GM19463 (cell line): ENCODE measurements around the gene ARL16.

Experiments
- ATAC-seq: cut with Tn5 transposase; IDR thresholded peaks from one replicate; pipeline ENCODE4 v1.9.1; 2021; ENCODE audit warnings: mild to moderate bottlenecking, moderate library complexity; ENCODE audit not compliant: unreplicated experiment

ARL16 gene

GRCh38 chr17:81683584-81684441 lies at the start of gene ARL16, which contains the start of gene HGS:
Gene ARL16 (minus strand): TSS chr17:81683797. CDS start chr17:81683753, 44 bp downstream.
Gene HGS (plus strand): TSS chr17:81684011. CDS start chr17:81684067, 56 bp downstream.
- ATAC-seq: peak; percentile 91

GRCh38 chr17:81727324-81728031 lies 43.9 kb upstream of the ARL16 start:
- ATAC-seq: no peak

GRCh38 chr17:81726004-81726403 lies 42.4 kb upstream of the ARL16 start:
- ATAC-seq: no peak

- no peak for ATAC-seq
Measured at GRCh38 chr17:81725439-81725838, 41.8 kb upstream of the ARL16 start.

GRCh38 chr17:81723651-81724209 lies 40.1 kb upstream of the ARL16 start:
- ATAC-seq: no peak

- no peak for ATAC-seq
Measured at GRCh38 chr17:81722184-81723120, 38.9 kb upstream of the ARL16 start.

- no peak for ATAC-seq
Measured at GRCh38 chr17:81720267-81721071, 36.9 kb upstream of the ARL16 start.

GRCh38 chr17:81719410-81720266 lies 36.0 kb upstream of the ARL16 start:
- no peak for ATAC-seq

GRCh38 chr17:81717766-81718089 lies 34.1 kb upstream of the ARL16 start:
- no peak for ATAC-seq

- ATAC-seq: no peak
Measured at GRCh38 chr17:81717049-81717765, 33.6 kb upstream of the ARL16 start.

GRCh38 chr17:81716674-81716996 lies 33.0 kb upstream of the ARL16 start:
- no peak for ATAC-seq

GRCh38 chr17:81715872-81716673 lies 32.5 kb upstream of the ARL16 start:
- ATAC-seq: no peak

- no peak for ATAC-seq
Measured at GRCh38 chr17:81715107-81715871, 31.7 kb upstream of the ARL16 start.

- ATAC-seq: no peak
Measured at GRCh38 chr17:81714412-81715106, 31.0 kb upstream of the ARL16 start.

GRCh38 chr17:81713556-81714411 lies 30.2 kb upstream of the ARL16 start:
- ATAC-seq: no peak
